GM18870 (cell line): ENCODE measurements around the gene STON2.

ENCODE experiments used
- ATAC-seq: cut with Tn5 transposase; IDR thresholded peaks from one replicate; pipeline ENCODE4 v1.9.1; 2021; ENCODE audit warnings: moderate library complexity; ENCODE audit not compliant: unreplicated experiment

STON2 gene

GRCh38 chr14:81418057-81418790 lies 18.1 kb upstream of the STON2 start:
- no peak for ATAC-seq

- no peak for ATAC-seq
Observed at GRCh38 chr14:81416981-81417380, 16.9 kb upstream of the STON2 start.

- no peak for ATAC-seq
Observed at GRCh38 chr14:81416194-81416952, 16.2 kb upstream of the STON2 start.

GRCh38 chr14:81415781-81416180 lies 15.7 kb upstream of the STON2 start:
- ATAC-seq, result no peak

GRCh38 chr14:81414123-81414522 lies 14.0 kb upstream of the STON2 start:
- no peak for ATAC-seq

- ATAC-seq, result no peak
Observed at GRCh38 chr14:81412779-81413178, 12.7 kb upstream of the STON2 start.

GRCh38 chr14:81408595-81408994 lies 8.5 kb upstream of the STON2 start:
- no peak for ATAC-seq

- no peak for ATAC-seq
Observed at GRCh38 chr14:81406863-81407262, 6.7 kb upstream of the STON2 start.

- ATAC-seq, result peak; percentile 27
Observed at GRCh38 chr14:81402123-81402495, 2.0 kb upstream of the STON2 start.

- peak; percentile 79 for ATAC-seq
Observed at GRCh38 chr14:81401420-81402122, 1.4 kb upstream of the STON2 start.

- no peak for ATAC-seq
Observed at GRCh38 chr14:81400852-81401251, 728 bp upstream of the STON2 start.

- ATAC-seq, result no peak
Observed at GRCh38 chr14:81398196-81398891, 1.8 kb downstream of the STON2 start.

- no peak for ATAC-seq
Observed at GRCh38 chr14:81396113-81396512, 4.0 kb downstream of the STON2 start.

GRCh38 chr14:81394739-81395138 lies 5.4 kb downstream of the STON2 start:
- no peak for ATAC-seq

- no peak for ATAC-seq
Observed at GRCh38 chr14:81392976-81393643, 7.0 kb downstream of the STON2 start.

- no peak for ATAC-seq
Observed at GRCh38 chr14:81392052-81392451, 8.1 kb downstream of the STON2 start.

GRCh38 chr14:81390696-81391095 lies 9.4 kb downstream of the STON2 start:
- no peak for ATAC-seq

GRCh38 chr14:81388336-81388735 lies 11.8 kb downstream of the STON2 start:
- no peak for ATAC-seq

- no peak for ATAC-seq
Observed at GRCh38 chr14:81386290-81386745, 13.8 kb downstream of the STON2 start.

GRCh38 chr14:81385886-81386285 lies 14.2 kb downstream of the STON2 start:
- ATAC-seq, result no peak

GRCh38 chr14:81385419-81385818 lies 14.7 kb downstream of the STON2 start:
- no peak for ATAC-seq
